Stimulated activated CD4-positive, alpha-beta T cell treated with anti-CD3 and anti-CD28 coated beads, Interleukin-4, amount 100 ng/mL, for 24 hours (primary cell): ENCODE results near the gene CX3CR1.

Source experiments
- DNase-seq: peaks from one replicate; pipeline ENCODE4 v3.0.0-alpha.2; 2020

CX3CR1 gene

DNA sequence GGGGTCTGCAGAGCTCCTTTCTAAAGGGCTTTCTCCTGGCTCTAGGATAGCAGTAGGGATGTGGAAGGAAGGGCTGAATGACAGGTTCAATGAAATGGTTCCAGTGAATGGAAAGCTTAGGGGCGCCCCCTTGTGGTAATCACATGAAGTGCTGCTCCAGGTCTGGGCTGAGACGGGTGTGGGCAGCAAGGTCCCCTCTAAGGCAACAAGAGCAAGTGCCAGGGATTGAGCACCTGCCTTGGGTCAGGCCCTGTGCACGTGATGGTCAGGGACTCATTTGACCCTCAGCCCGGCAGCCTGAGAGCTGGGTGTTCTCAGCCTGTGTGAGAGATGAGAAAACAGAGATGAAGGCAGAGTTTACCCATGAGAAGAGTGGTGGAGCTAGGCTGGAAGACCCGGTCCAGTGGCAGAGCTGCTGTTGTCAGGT lies 12.1 kb upstream of the CX3CR1 start:
- DNase-seq: peak; percentile 83

DNA sequence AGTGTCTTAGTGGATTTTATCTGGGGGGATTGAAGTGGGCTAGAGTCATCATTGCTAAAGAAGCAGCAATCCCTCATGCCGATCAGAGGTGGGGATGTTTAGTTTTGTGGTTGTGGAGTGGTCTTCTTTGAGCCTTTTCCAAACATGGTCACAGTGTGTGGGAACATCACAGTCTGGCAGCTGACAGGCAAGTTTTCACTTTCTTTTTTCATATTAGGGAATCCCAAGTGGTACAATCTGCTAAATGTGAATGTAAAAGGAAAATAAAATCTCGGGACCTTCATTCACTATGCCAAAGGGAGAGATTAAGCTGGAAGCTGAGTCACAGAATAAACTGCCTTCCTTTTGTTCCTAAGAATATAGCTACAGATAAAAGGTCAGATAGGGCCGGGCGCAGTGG lies 10.4 kb upstream of the CX3CR1 start:
- no peak for DNase-seq

DNA sequence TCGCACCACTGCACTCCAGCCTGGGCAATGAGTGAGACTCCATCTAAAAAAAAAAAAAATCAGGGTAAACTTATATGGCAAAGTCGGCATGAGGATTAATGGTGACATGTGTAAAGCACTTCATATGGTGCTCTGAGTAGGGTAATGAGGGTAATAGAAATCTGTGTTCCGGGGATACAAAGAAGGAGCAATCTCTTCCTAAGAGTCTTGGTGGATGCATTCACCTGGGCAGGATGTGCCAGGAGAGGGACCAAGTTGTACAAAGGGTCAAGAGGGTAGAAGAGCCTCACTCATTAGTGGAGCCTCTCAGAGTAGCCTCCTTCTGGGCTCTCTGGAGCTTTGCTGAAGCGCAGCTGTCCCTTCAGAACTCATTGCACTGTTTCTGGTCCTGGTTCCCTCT lies 9.3 kb upstream of the CX3CR1 start:
- DNase-seq: no peak

DNA sequence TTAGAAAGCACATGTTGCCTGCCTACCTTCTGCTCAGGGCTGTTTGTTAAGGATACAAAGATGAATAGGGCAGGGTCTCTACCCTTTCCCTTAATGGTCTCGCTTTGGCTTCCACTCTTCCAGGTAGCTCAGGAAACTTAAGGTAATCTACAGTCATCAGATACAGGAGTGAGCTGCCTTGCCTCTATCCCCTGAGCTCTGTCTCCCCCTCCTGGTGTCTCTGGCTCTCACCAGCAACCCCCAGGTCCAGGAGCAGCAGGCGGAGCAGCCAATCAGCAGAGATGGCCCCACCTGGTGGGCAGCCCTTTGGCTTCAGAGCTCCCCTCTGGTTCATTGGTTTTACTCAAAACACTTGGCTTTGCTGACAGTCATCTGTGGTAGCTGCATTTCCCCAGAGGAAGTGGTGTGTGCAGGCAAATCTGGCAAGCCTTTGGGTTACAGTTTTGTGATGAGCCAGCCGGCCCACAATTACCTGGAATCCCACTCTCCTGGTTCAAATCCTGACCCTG lies 8.5 kb upstream of the CX3CR1 start:
- DNase-seq: peak; percentile 86

DNA sequence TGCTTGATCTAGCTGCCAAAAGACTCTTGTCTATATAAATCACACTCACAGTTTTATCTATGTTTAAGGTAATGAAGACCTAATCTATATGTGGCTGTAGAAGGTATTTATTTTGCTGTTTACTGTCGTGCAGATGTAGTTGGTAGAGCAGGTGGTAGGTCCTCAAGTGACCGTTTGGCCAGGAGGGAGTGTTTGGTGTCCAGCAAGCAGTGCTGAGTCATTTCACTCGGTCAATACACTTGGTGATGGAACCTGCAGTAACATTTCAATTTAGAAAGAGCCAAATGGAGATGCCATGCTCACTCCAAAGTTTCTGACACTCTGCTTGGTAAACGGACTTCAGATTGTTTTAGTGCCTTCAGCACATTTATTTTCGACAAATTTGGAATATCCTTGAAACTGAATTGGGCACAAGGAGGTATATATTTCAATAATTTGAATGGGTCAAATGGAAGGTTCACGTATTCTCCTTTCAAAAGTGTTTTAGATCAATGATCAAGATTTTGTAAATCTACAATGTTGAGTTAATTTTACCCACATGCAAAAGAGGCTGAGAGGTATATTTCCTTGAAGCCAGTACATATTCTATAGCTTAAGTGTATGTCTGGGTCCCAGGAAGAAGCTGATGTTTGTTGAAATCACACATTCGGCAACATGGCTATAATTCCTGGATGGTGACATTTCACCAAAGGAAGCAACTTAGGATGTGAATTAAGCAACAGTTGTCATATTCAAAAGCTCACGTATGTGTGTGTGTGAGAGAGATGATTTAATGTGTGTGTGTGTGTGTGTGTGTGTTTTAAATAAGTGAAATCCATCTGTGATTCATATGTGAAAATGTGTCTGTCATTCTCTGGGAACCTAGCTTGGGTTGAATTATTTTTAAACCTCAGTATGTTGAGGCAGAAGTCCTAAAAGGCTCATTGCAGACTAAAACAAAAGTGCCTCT lies 7.7 kb upstream of the CX3CR1 start:
- no peak for DNase-seq

DNA sequence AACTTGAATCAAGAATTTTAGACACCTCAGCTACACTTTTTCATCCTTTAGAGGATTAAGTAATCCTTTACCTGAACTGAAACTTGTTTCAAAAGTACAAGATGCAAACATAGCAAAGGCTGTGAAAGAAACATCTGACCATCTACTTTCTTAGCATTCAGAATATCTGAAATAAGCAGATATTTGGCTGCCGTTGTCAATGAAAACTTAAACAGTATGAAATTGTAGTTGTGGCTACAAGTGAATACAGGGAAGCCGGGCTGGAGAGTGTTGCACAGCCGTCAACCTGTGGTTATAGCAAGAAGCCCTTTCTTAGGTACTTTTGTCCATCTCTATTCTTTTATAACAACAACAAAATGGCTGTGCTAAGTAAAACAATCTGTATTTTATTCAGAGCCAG lies 6.9 kb upstream of the CX3CR1 start:
- no peak for DNase-seq

DNA sequence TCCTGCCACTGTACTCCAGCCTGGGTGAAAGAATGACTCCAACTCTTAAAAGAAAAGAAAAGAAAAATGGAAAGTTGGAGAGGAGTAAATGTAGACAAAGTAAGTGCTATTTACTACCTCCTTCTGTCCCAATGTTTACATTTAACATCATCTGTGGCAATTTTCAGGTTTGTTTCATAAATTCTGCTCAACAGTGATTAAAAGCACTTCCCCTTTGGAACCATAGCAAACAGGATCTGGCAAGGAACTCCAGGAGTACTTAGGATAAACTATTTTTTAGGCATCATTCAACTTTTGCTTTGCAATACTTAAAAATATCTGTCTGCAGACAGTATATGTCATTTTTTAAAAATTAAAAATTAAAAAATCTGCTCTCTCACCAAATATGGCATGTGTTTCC lies 5.5 kb upstream of the CX3CR1 start:
- no peak for DNase-seq

DNA sequence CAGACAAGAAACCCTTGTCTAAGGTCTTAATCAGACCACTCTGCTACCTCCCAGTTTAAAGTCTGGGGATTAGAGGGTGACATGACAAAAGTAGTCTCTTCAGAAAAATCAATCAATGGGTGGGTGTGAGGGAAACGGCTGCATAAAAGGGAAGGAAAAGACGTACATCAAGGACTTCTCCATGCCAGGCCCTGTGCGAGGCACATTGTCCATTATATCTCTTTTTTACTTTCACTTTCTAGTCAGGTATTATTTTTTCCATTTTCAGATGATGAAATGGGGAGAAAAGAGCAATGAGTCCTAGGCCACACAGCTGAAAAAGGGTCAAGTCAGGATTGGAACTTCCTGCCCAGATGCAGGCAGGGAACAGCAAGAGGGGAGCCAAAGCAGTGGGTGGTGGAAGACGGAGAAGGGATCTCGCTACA lies 4.6 kb upstream of the CX3CR1 start:
- DNase-seq: no peak

DNA sequence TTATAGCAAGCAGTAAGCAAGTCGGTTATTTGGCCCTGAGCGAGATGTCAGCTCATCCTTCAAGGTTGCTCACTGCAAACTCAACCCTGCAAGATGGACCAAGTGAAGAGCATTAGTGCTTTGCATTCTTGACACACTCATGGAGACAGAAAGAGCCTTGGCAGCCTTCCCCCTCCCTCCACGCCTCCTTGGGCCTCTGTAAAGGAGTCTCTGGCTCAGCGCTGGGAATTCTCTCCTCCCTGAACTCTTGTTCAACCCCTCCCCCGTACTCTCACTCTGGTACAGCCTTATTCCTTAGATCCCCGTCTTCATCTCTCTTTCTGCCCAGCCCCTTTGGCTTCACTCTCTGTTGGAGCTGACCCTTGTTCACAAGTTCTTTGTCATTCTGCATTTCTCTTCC lies 2.2 kb upstream of the CX3CR1 start:
- DNase-seq: no peak

DNA sequence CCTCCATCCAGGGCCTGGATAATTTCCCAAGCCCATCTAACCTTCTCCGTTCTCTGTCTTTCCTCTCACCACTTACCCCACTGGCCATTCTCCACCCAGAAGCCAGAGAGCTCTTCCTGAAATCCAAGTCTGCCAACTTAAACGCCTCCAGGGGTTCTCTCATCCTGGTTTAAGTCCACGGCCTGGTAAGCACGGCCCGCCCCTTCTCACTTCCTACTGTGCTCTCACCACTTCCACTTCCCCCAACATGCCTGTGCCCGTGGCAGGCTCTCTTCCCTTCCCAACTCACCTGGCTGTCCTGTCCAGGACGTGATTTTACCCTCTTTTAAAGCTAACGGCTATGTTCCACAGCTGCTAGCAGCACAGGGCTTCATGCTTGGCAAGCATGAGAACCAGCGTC lies 1.7 kb upstream of the CX3CR1 start:
- DNase-seq: no peak

DNA sequence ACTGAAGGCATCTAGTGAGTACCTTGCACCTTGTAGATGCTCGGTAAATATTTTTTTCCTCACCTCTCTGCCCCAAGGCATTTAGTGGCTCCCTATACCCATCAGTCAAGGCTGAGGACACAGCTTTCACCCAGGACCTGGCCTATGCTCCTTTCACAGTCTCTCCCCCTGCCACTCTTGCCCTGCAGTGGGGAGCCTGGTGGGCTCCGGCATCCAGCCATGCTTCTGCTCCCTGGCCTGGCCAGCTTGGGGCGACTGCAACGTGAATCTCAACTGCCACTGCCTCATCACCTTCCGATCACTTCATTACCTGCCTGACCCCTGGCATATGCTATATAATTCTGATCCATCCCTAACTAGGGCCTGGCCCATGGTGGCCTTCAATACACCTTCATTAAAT lies 735 bp upstream of the CX3CR1 start:
- no peak for DNase-seq

DNA sequence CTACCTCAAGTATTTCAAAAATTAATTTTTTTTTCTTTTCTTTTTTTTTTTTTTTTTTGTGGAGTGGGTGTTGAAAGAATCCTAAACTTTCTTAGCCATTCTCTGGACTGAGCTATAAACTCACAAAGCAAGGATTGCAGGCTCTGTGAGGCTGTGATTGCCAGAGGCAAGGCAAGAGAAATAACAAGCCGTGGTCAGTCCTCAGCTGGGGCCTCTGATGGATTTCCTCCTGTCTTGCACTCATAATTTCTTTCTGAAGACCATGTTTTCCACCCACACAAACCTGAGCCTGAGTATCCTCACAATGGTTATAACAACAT lies 1.3 kb downstream of the CX3CR1 start:
- DNase-seq: no peak

DNA sequence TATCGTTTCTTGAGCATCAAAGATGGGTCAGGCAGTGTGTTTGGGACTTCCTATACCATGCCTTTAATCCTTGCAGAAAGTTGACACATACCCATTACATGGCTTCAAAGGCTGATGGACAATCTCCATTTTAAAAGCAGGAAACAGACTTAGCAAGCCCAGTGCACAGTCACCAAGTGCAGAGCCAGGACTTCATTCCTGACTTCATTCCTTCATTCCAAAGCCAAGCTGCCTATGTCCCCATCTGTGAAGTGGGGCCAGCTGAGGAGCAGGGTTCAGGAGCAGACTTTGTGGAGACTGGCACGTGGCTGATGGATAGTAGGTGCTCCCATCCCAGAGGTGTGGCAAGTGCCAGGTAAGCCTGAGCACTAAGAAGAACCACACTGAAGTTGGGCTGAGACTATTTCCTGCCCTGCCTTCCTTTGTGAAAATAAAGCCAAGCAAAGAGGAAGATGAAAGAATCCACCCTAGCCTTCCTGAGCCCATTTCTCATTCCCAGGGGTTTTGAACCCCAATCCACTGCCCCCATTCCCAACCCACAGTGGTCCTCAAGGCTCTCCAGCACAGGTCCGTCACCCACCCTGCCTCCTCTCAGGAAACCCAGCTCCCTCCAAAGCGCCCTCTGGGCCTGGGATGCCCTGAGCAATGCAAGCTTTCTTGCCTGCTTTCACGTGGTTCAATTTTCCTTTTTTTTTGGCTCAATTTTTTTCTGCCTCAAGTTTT lies 1.8 kb downstream of the CX3CR1 start:
- DNase-seq: no peak

DNA sequence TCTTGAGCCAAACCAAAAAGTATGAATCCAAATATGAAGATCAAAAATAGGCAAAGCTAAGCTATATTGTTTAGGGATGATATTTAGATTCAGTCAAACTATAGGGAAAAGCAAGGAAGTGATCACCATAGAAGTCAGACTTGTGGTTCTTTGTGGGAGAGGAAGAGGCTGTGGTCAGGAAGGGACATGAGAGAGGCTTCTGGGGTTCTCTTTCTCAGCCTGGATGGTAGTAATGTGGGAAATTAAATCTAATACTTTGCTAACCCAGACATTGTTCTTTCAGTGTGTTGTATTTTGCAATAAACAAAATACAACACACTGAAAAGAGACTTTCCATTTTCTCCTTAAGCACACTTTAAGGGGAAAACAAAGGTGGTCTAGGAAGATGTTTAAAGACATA lies 3.1 kb downstream of the CX3CR1 start:
- no peak for DNase-seq

DNA sequence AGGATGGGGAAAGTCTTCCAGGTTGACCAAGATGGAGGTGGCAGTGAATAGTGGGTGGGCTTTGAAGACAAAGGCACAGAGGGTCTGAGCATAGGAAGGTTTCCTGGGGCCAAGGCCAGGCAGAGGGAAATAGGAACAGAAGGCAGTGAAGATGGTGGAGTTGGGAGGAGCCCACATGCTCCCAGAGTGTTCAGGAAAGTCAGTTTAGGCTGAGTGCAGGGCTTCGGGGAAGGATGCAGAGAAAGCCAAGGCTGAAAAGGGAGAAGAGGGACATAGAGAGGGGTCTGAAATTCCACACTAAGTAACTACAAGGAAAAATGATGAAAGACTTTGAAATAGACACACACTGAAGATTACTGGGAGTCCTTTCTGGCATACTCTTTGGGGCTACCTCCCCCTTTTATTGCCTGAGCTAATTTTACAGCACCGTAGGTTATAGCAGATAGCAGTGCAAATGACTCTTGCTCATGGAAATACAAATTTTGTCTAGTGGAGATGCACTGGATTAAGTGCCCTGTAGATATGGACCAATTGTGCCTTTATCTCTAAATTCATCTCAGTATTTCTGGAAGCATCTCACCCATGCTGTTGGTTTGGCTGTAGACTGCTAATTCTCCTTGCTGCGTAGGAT lies 3.8 kb downstream of the CX3CR1 start:
- no peak for DNase-seq

DNA sequence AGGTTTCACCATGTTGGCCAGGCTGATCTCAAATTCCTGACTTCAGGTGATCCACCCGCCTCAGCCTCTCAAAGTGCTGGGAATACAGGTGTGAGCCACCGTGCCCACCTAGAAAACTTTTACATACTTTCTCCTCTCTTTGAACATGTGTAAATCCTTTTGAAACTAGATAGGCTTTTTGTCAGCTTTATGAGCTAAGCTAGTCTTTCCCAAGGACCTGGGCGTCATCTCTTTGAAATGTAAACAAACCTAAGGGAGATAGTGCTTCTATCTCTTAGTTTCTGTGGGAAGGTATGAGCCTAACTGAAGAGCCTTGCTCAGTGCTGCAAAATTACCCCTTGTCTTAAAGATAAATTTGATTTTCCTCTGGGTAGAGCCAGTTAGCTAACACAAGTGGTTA lies 4.8 kb downstream of the CX3CR1 start:
- DNase-seq: no peak

DNA sequence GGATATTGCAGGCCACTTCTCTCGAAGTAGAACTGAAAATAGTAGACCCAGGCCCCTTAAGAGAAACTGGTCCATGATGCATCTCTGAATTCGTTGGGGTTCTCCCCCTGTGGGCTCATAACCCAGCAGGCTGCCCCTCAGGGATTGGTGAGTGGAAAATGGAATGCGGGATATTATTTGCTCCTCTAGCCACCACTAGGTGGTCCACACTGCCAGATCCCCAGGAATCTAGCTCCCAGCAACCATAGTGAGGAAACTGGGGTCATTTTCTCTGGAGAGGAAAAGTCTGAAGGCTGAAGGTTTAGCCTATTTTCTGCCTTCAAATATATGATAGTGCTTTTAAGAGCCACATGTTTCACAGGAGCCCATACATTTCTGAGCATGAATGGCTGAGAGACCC lies 6.7 kb downstream of the CX3CR1 start:
- no peak for DNase-seq

DNA sequence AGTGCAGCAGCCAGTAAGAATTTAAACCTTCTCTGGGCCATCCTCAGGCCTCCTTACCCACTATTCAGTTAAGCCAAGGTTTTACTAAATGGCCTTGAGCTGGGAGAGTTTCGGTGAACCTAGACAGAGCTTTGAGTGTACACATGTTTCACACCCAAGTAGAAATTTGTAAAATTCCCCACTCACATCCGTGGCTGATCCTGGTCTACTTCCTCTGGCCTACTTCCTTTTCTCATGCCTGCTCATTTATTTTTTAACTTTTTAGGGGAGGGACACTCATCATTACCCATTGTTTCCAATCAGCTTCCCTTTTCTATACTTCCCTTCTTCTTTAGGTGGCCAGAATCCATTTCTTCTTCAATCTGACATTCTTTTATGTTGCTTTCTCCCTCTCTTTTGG lies 7.6 kb downstream of the CX3CR1 start:
- no peak for DNase-seq

DNA sequence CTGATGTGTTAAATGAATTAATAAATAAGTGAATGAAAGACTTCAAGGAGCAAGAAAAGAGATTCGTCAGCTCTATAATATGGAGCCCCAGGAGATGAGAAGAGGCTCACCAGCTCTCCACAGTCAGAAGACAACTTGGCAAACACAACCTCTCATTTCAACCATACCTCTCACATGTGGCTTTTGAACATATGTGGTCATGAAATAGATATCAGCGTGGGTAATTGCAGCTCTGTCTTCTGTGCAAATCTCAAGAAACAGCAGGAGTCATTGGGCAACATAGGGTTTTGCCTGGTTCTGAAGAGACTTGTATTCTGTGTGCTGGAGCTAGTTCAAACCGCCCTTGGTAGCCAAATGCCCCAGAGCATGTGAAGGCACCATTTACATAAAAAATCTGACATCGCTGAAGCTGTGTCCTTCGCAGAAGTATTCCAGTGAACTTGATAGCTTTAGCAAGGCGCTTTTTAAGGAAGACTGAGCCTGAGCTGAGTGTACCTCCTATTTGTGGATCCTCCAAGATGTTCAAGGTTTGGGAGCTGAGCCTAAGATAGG lies 8.4 kb downstream of the CX3CR1 start:
- DNase-seq: no peak

DNA sequence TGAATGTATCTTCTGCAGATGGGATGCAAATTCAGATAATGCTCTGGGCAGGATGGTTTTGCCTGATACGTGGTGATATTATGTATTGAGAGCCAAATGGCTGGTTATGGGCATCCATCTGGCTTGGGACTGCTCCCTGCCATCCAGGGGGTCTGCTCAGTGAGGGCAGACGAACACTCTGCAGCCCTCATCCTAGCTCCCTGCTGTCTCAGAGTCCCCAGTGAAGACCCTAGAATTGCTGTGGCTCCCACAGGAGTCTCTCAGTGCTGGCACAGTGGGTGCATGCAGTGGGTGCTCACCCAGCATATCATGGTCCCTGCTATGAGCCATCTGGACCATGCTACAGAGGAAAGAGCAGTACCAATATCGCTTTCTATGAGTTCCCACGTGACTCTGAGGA lies 10.3 kb downstream of the CX3CR1 start:
- no peak for DNase-seq

DNA sequence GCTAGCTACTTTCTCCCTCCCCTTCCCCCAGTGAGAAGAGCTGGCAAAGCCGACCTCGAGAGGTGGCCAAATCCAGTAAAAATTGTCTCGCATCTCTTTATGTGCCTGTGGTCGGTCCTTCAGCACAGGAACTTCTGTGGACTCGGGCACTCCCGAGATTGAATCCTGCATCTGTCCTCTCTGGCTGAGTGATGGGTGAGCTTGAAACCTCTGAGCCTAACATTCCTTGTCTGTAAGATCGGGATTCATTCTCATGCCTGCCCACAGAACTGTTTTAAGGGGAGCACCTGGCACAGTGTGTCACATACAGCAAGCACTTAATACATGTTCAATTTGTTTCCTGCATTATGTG lies 11.3 kb downstream of the CX3CR1 start:
- DNase-seq: no peak

DNA sequence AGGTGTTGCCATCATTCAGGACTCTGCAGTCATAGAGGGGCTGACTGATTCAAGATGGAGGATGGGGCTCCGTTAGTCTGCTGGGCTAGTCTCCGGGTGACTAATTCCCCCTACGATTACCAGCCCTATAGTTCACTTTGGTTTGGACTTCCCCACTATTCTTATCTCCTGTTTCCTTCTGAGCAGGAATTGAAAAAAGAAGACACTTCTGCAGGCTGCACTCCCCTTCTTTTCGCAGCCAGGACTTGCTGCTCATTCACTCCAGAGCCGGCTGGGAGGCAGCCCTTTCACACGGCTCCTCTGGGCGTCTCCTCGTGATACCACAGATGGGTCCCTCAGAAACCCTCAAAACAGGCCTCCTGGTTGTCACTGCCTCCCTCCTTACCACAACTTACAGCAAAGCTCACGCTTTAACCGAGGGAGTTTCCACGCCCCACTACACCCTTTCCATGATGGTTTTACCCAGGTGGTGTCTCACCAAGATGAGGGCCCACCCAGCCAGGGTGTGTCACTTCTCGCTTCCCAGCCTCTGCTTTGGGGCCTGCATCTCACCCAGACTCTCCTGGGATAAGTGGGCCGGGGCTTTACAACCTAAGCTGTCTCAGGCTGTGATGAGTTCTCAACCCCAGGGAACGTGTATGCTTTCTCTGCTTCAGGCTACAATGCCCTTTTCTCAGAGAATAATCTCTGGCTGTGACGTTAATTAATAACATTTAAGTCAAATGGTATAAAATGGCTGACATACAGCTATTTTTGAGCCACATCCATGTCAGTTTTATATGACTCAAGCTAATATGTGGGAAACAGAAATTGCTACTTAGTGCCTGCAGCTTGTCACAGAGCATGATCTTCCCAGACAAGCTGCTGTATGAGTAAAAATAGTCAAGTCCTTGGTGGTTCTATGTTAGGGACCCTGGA lies 11.9 kb downstream of the CX3CR1 start:
- DNase-seq: peak; percentile 79
